ENCODE data around the gene RABGAP1L.

GRCh38 chr1:174850726-174851125, 691.4 kb downstream of the RABGAP1L start:
- TF ChIP-seq CTCF (conservative IDR thresholded peaks at IDR 0.05; ENCODE audit: low read depth, low read length) (no peak), USF2 (IDR thresholded peaks at IDR 0.05; ENCODE audit: low read depth, low read length) (no peak)
